K562 (cell line): Measurements from ENCODE around the gene FBXW11. TPM values are rescaled to one million over a fixed set of nuclear protein-coding genes. Genes with fewer than 3 reads are reported as not detected.

Experiments
- ATAC-seq: fragments of 200-7000 bp; cut with Tn5 transposase; 3 replicates; pipeline ENCODE4 v1.9.1; 2020; ENCODE audit warnings: moderate library complexity
- BruUV-seq: library from RNA; stranded (reverse); fragments of 400-500 nt; replicated peaks from 2 replicates; lab custom pipeline; 2021; lab: Mats Ljungman, UMichigan
- CTCF ChIA-PET: fragments of 300-600 bp; formaldehyde crosslinking; extraction: SDS; loops from one replicate; lab custom pipeline; 2021; ENCODE audit warnings: low intra/inter-chr PET ratio; lab: Yijun Ruan, JAX
- POLR2A ChIA-PET: fragments of 300-600, 350-650 bp; sonication (Branson Sonifier 250); formaldehyde crosslinking; extraction: SDS; loops from one replicate; lab custom pipeline; 2021; ENCODE audit warnings: antibody characterized with exemption, inconsistent platforms; lab: Yijun Ruan, JAX
- DNase-seq, 4 experiments: peaks; one replicate each; pipeline versions ENCODE4 v3.0.0 to v3.0.0-alpha.2; 2011 to 2018; ENCODE audit warnings: low spot score in 3 of 4, mixed read lengths in 3 of 4; ENCODE audit errors: extremely low read depth in 1 of 4
- FAIRE-seq: peaks from 2 replicates; lab custom pipeline; 2011; peaks lifted over from hg19 to GRCh38; lab: Jason Lieb, UNC
- H2AFZ ChIP-seq: 2 replicates; pipeline ENCODE4 v1.6.0; 2011; ENCODE audit warnings: low read depth, low read length, control low read depth, inconsistent platforms
- H3K27ac ChIP-seq: fragments of 200-600 bp; 3 replicates; pipeline ENCODE4 v1.8.0; 2011; ENCODE audit warnings: low read depth, mild to moderate bottlenecking, control low read depth, inconsistent platforms, low read length, moderate library complexity, mixed read lengths; ENCODE audit errors: extremely low read depth
- H3K27me3 ChIP-seq, 2 experiments: fragments of 300-600 bp in 1 of 2; 2 replicates in 1 of 2; 3 replicates in 1 of 2; pipeline versions ENCODE4 v1.6.0 to v1.8.0; 2011; ENCODE audit warnings: inconsistent platforms in 2 of 2, low read length in 2 of 2, mild to moderate bottlenecking in 1 of 2, mixed read lengths in 1 of 2, moderate library complexity in 1 of 2; ENCODE audit not compliant: control insufficient read depth in 2 of 2, insufficient read depth in 2 of 2
- H3K36me3 ChIP-seq: fragments of 300-600 bp; 3 replicates; pipeline ENCODE4 v1.8.0; 2011; ENCODE audit warnings: mild to moderate bottlenecking, low read length, inconsistent platforms; ENCODE audit not compliant: control insufficient read depth, insufficient read depth
- H3K4me1 ChIP-seq, 2 experiments: fragments of 200-600 bp in 1 of 2; replicated peaks in 1 of 2; 2 replicates in 1 of 2; 3 replicates in 1 of 2; pipeline versions ENCODE4 v1.5.1 to v1.8.0; 2011; ENCODE audit warnings: inconsistent platforms in 2 of 2, low read length in 2 of 2, mild to moderate bottlenecking in 1 of 2, mixed read lengths in 1 of 2, moderate library complexity in 1 of 2; ENCODE audit not compliant: control insufficient read depth in 2 of 2, insufficient read depth in 2 of 2
- H3K4me2 ChIP-seq: 2 replicates; pipeline ENCODE4 v1.6.1; 2011; ENCODE audit warnings: low read length, control low read depth, inconsistent platforms, mixed read lengths; ENCODE audit not compliant: insufficient read depth
- H3K4me3 ChIP-seq: fragments of 200-600 bp; sonication (generic), shearing (Covaris generic); 2 replicates; pipeline ENCODE4 v1.5.1; 2016; ENCODE audit warnings: control low read depth, inconsistent platforms
- H3K79me2 ChIP-seq: fragments of 200-600 bp; 3 replicates; pipeline ENCODE4 v1.8.0; 2011; ENCODE audit warnings: low read length, inconsistent platforms; ENCODE audit not compliant: control insufficient read depth, insufficient read depth
- H3K9ac ChIP-seq, 2 experiments: 2 replicates each; pipeline versions ENCODE4 v1.6.0 to v1.6.1; 2011; ENCODE audit warnings: low read depth in 2 of 2, low read length in 2 of 2, control low read depth in 1 of 2, inconsistent platforms in 1 of 2, mild to moderate bottlenecking in 1 of 2, mixed read lengths in 1 of 2; ENCODE audit not compliant: insufficient read depth in 1 of 2
- H3K9me1 ChIP-seq: one replicate; pipeline ENCODE4 v1.6.0; 2011; ENCODE audit warnings: inconsistent platforms, mild to moderate bottlenecking, low read length, moderate library complexity; ENCODE audit not compliant: control insufficient read depth, insufficient read depth
- H3K9me3 ChIP-seq: replicated peaks from 2 replicates; pipeline ENCODE4 v1.5.1; 2011; ENCODE audit warnings: low read depth, low read length, inconsistent platforms; ENCODE audit not compliant: control insufficient read depth, insufficient read depth
- H4K20me1 ChIP-seq: replicated peaks from 2 replicates; pipeline ENCODE4 v1.6.1; 2011; ENCODE audit warnings: low read length, inconsistent platforms, mixed read lengths; ENCODE audit not compliant: control insufficient read depth, insufficient read depth
- ARID1B ChIP-seq: fragments of 450-650 bp; IDR thresholded peaks from 2 replicates; pipeline ENCODE4 v1.6.1; 2016; ENCODE audit warnings: antibody characterized with exemption, mild to moderate bottlenecking, inconsistent platforms
- ETV1 ChIP-seq: fragments of 450-650 bp; conservative IDR thresholded peaks from 2 replicates; pipeline ENCODE4 v1.6.1; 2016; ENCODE audit warnings: missing genetic modification characterization, control low read depth, low read depth, missing compliant biosample characterization
- HNRNPUL1 ChIP-seq: fragments of 200-400 bp; formaldehyde crosslinking; IDR thresholded peaks from 2 replicates; pipeline ENCODE4 v1.6.1; 2017; ENCODE audit warnings: low read length
- NEUROD1 ChIP-seq: fragments of 150-350 bp; IDR thresholded peaks from 2 replicates; pipeline ENCODE4 v1.6.1; 2014; ENCODE audit warnings: borderline replicate concordance, low read length, low read depth; ENCODE audit not compliant: partially characterized antibody
- TCF3 ChIP-seq: sonication (generic); formaldehyde crosslinking; IDR thresholded peaks from 2 replicates; pipeline ENCODE4 v1.4.0; 2020; ENCODE audit warnings: mild to moderate bottlenecking, missing genetic modification reagents
- ZNF518B ChIP-seq: fragments of 250-450 bp; sonication (Bioruptor Pico); IDR thresholded peaks from 2 replicates; pipeline ENCODE4 v1.5.0; 2021; ENCODE audit warnings: mild to moderate bottlenecking, moderate library complexity
- in situ Hi-C: fragments of 300-500 bp; cut with MboI; formaldehyde crosslinking; loops from 4 replicates; pipeline ENCODE4 v1.15.0; 2018; ENCODE audit warnings: inconsistent platforms, mixed read lengths
- intact Hi-C: fragments of 100-400 bp; cut with micrococcal nuclease; formaldehyde crosslinking; loops from 2 replicates; pipeline ENCODE4 v1.14.2; 2022
- polyA plus RNA-seq, 8 experiments: library from polyadenylated mRNA; depleted of rRNA in 4 of 8; stranded (reverse) in 5 of 8; unstranded in 3 of 8; fragments of >200 nt; fragmentation: Nextera tagmentation in 2 of 8; fragmentation: Illumina TruSeq in 1 of 8; extraction: Ambion mirVana in 2 of 8; extraction: Trizol in 1 of 8; gene quantifications; 2 replicates each; pipeline versions ENCODE4 v1.2.1 to v1.2.3, GENCODE V29; 2011 to 2014; ENCODE audit warnings: inconsistent platforms in 1 of 8, missing spikeins in 1 of 8
- total RNA-seq, 7 experiments: library from RNA; depleted of rRNA in 6 of 7; stranded (reverse); fragments of >200 nt in 6 of 7; fragmentation: Illumina TruSeq in 2 of 7; extraction: Trizol in 2 of 7; gene quantifications; 2 replicates each; pipeline versions ENCODE4 v1.2.1 to v1.2.3, GENCODE V29; 2011 to 2021; ENCODE audit warnings: low replicate concordance in 1 of 7

FBXW11 gene
- total and polyA plus RNA-seq, 9 of the 15 experiments (the other 6 are each of a cell fraction or from before 2014, with no cell fraction given) = 3.0 to 28.6 (median 23.6) TPM

- BruUV-seq = no TSS peak
- ChIA-PET CTCF (no interaction called here), POLR2A (no interaction called here)
- FAIRE-seq (no peak), ATAC-seq (no peak), DNase-seq (no peak)
- TF ChIP-seq NEUROD1 (no peak), TCF3 (CRISPR knock-in tag) (no peak), ZNF518B (no peak), HNRNPUL1 (no peak), ARID1B (no peak), ETV1 (no peak)
- H3K9ac ChIP-seq = no peak overlapping the region
- no peaks in the 10 kb centered on the region for H3K36me3 ChIP-seq
- no peak overlapping the region for H3K4me2 ChIP-seq
- peaks cover 0 to 2% of the 10 kb centered on the region in 2 experiments; a peak in 1 of 5 replicates for H3K4me1 ChIP-seq
- H4K20me1 ChIP-seq = 0 out of 2 replicates have a peak, but pooled peaks cover 3% of the 10 kb centered on the region
- H3K9me1 ChIP-seq = no peaks in the 10 kb centered on the region
- H3K4me3 ChIP-seq = no peak overlapping the region
- no peak overlapping the region for H2AFZ ChIP-seq
- in situ Hi-C loops = no loop called here
- H3K79me2 ChIP-seq = peaks cover 18% of the 10 kb centered on the region; the same call in 2 of the 3 replicates
- no peaks in the 10 kb centered on the region for H3K9me3 ChIP-seq
- intact Hi-C loops = loop anchor here (5.0 kb wide), 1 partner anchor 49 kb away; no protein-coding TSS in a partner anchor
- no peak overlapping the region for H3K27ac ChIP-seq
- H3K27me3 ChIP-seq = no peaks in the 10 kb centered on the region
Measured at GRCh38 chr5:171938358-171938757, 68.1 kb downstream of the FBXW11 start.
